Fibroblast of lung (primary cell): Measurements from ENCODE around the gene SLC28A2.
A peak's percentile ranks its signal among the peaks of the same experiment; 100 is the strongest.

Experiments
- CTCF ChIP-seq, 2 donors: IDR thresholded peaks in 1 of 2; conservative IDR thresholded peaks in 1 of 2; 1 replicate in 1 of 2; 2 replicates in 1 of 2; pipeline ENCODE4 v1.5.1; 2011 to 2012; ENCODE audit warnings: low read length in 2 of 2, control low read depth in 1 of 2, inconsistent platforms in 1 of 2, low read depth in 1 of 2, mild to moderate bottlenecking in 1 of 2
- EZH2 ChIP-seq: IDR thresholded peaks from 2 replicates; pipeline ENCODE4 v1.5.1; 2012; ENCODE audit warnings: low read length, control low read depth, mild to moderate bottlenecking; ENCODE audit errors: missing control alignments

GRCh38 chr15:45307230-45307924, 55.3 kb downstream of the SLC28A2 start:
- TF ChIP-seq CTCF (conservative IDR thresholded peaks at IDR 0.05 in 1 of 2, IDR thresholded peaks at IDR 0.05 in 1 of 2; ENCODE audit: low read depth in 1 of 2, low read length in 2 of 2) (peak; percentile 54), EZH2 (no peak)
